ENCODE data around the gene FAM240A.
"Not testable (repeated sequence)": the region's sequence is repeated elsewhere in the genome, so short reads cannot be mapped to it uniquely, and the experiment has no call there.

The FAM240A gene

GRCh38 chr3:46587268-46587667 is 25.1 kb upstream of the FAM240A start:
- DNase-seq, result not testable (repeated sequence)

GRCh38 chr3:46593274-46593862 is 19.0 kb upstream of the FAM240A start:
- no peak for DNase-seq

- no peak for DNase-seq
Measured at GRCh38 chr3:46593979-46594378, 18.3 kb upstream of the FAM240A start.

GRCh38 chr3:46594723-46595122 is 17.6 kb upstream of the FAM240A start:
- no peak for DNase-seq

GRCh38 chr3:46595819-46596314 is 16.5 kb upstream of the FAM240A start:
- no peak for DNase-seq

- DNase-seq, result no peak
Measured at GRCh38 chr3:46599590-46599989, 12.7 kb upstream of the FAM240A start.

- no peak for DNase-seq
Measured at GRCh38 chr3:46603446-46604046, 8.8 kb upstream of the FAM240A start.

- DNase-seq, result no peak
Measured at GRCh38 chr3:46604127-46604526, 8.2 kb upstream of the FAM240A start.

- DNase-seq, result no peak
Measured at GRCh38 chr3:46607603-46608028, 4.7 kb upstream of the FAM240A start.

GRCh38 chr3:46609212-46609721 is 3.1 kb upstream of the FAM240A start:
- no peak for DNase-seq

- no peak for DNase-seq
Measured at GRCh38 chr3:46609944-46610722, 2.2 kb upstream of the FAM240A start.

- no peak for DNase-seq
Measured at GRCh38 chr3:46613313-46614005, 1.1 kb downstream of the FAM240A start.

GRCh38 chr3:46614431-46614830 is 2.1 kb downstream of the FAM240A start:
- DNase-seq, result no peak

GRCh38 chr3:46615050-46615775 is 2.9 kb downstream of the FAM240A start:
- DNase-seq, result no peak

GRCh38 chr3:46615976-46616375 is 3.7 kb downstream of the FAM240A start:
- no peak for DNase-seq

- no peak for DNase-seq
Measured at GRCh38 chr3:46617941-46618340, 5.6 kb downstream of the FAM240A start.

GRCh38 chr3:46619845-46620778 is 7.8 kb downstream of the FAM240A start:
- no peak for DNase-seq

GRCh38 chr3:46624533-46624932 is 12.2 kb downstream of the FAM240A start:
- DNase-seq, result no peak

- DNase-seq, result no peak
Measured at GRCh38 chr3:46624975-46625490, 12.7 kb downstream of the FAM240A start.

- DNase-seq, result no peak
Measured at GRCh38 chr3:46626039-46626438, 13.7 kb downstream of the FAM240A start.

GRCh38 chr3:46627078-46627477 is 14.8 kb downstream of the FAM240A start:
- DNase-seq, result no peak

Measured in NCI-H446 (cell line).